Liver (tissue), 9 donors: Measurements from ENCODE around the gene CDC40. TPM values are rescaled to one million over a fixed set of nuclear protein-coding genes. Genes with fewer than 3 reads are reported as not detected.

Source experiments
- DNase-seq: peaks from one replicate; pipeline ENCODE4 v3.0.0-alpha.2; 2017; ENCODE audit warnings: low spot score
- H3K27ac ChIP-seq, 2 donors: one replicate each; pipeline ENCODE4 v1.7.0; 2013; ENCODE audit warnings: inconsistent platforms in 2 of 2, low read length in 2 of 2, control low read depth in 1 of 2, low read depth in 1 of 2, mild to moderate bottlenecking in 1 of 2
- H3K27me3 ChIP-seq, 4 donors: one replicate each; pipeline versions ENCODE4 v1.6.1 to v1.7.0; 2013; ENCODE audit warnings: low read length in 3 of 4, inconsistent platforms in 1 of 4, mild to moderate bottlenecking in 1 of 4, moderate library complexity in 1 of 4; ENCODE audit not compliant: control insufficient read depth in 4 of 4, insufficient read depth in 4 of 4
- H3K36me3 ChIP-seq, 4 donors: one replicate each; pipeline versions ENCODE4 v1.6.1 to v1.7.0; 2013; ENCODE audit warnings: low read length in 3 of 4, mild to moderate bottlenecking in 3 of 4, low read depth in 1 of 4, moderate library complexity in 1 of 4; ENCODE audit not compliant: control insufficient read depth in 4 of 4, insufficient read depth in 3 of 4
- H3K4me1 ChIP-seq, 4 donors: one replicate each; pipeline versions ENCODE4 v1.6.1 to v1.7.0; 2013; ENCODE audit warnings: low read length in 3 of 4, mild to moderate bottlenecking in 3 of 4, moderate library complexity in 1 of 4; ENCODE audit not compliant: control insufficient read depth in 4 of 4, insufficient read depth in 4 of 4
- H3K4me3 ChIP-seq, 3 donors: one replicate each; pipeline versions ENCODE4 v1.6.1 to v1.7.0; 2013; ENCODE audit warnings: low read length in 3 of 3, control low read depth in 1 of 3, low read depth in 1 of 3, mild to moderate bottlenecking in 1 of 3
- H3K9ac ChIP-seq, 2 donors: one replicate each; pipeline ENCODE4 v1.7.0; 2013; ENCODE audit warnings: low read length in 2 of 2, mild to moderate bottlenecking in 2 of 2, moderate library complexity in 2 of 2, control low read depth in 1 of 2, low read depth in 1 of 2
- H3K9me3 ChIP-seq, 4 donors: one replicate each; pipeline versions ENCODE4 v1.6.1 to v1.7.0; 2013; ENCODE audit warnings: low read length in 3 of 4; ENCODE audit not compliant: control insufficient read depth in 4 of 4
- ATF3 ChIP-seq: IDR thresholded peaks from 2 replicates; pipeline ENCODE4 v1.6.1; 2016; ENCODE audit warnings: antibody characterized with exemption
- CTCF ChIP-seq: fragments of 150-350 bp; IDR thresholded peaks from 2 replicates; pipeline ENCODE4 v1.5.1; 2017; ENCODE audit warnings: improper control_type of control experiment, low read depth, low read length; ENCODE audit not compliant: missing input control
- EGR1 ChIP-seq, 2 donors: IDR thresholded peaks; 2 replicates each; pipeline ENCODE4 v1.6.1; 2016 to 2018; ENCODE audit warnings: antibody characterized with exemption in 2 of 2, low read depth in 2 of 2
- FOXA1 ChIP-seq: IDR thresholded peaks from 2 replicates; pipeline ENCODE4 v1.6.1; 2016; ENCODE audit warnings: antibody characterized with exemption
- FOXA2 ChIP-seq: IDR thresholded peaks from 2 replicates; pipeline ENCODE4 v1.6.1; 2016; ENCODE audit warnings: antibody characterized with exemption
- GABPA ChIP-seq, 2 donors: IDR thresholded peaks in 1 of 2; conservative IDR thresholded peaks in 1 of 2; 2 replicates each; pipeline ENCODE4 v1.6.1; 2016; ENCODE audit warnings: antibody characterized with exemption in 2 of 2, mild to moderate bottlenecking in 1 of 2, moderate library complexity in 1 of 2
- HNF4A ChIP-seq, 2 donors: conservative IDR thresholded peaks; 2 replicates each; pipeline ENCODE4 v1.6.1; 2016; ENCODE audit warnings: antibody characterized with exemption in 2 of 2, mild to moderate bottlenecking in 2 of 2
- HNF4G ChIP-seq: IDR thresholded peaks from 2 replicates; pipeline ENCODE4 v1.6.1; 2016; ENCODE audit warnings: antibody characterized with exemption
- JUND ChIP-seq, 2 donors: IDR thresholded peaks; 2 replicates each; pipeline ENCODE4 v1.6.1; 2016; ENCODE audit warnings: antibody characterized with exemption in 2 of 2
- NR2F2 ChIP-seq: IDR thresholded peaks from 2 replicates; pipeline ENCODE4 v1.6.1; 2016; ENCODE audit warnings: antibody characterized with exemption
- RAD21 ChIP-seq, 2 donors: IDR thresholded peaks; 2 replicates each; pipeline ENCODE4 v1.6.1; 2016; ENCODE audit warnings: antibody characterized with exemption in 2 of 2, mild to moderate bottlenecking in 2 of 2
- REST ChIP-seq: IDR thresholded peaks from 2 replicates; pipeline ENCODE4 v1.6.1; 2016; ENCODE audit warnings: antibody characterized with exemption, mild to moderate bottlenecking
- RXRA ChIP-seq, 2 donors: IDR thresholded peaks; 2 replicates each; pipeline ENCODE4 v1.6.1; 2017 to 2018; ENCODE audit warnings: antibody characterized with exemption in 2 of 2, mild to moderate bottlenecking in 1 of 2
- SP1 ChIP-seq: IDR thresholded peaks from 2 replicates; pipeline ENCODE4 v1.6.1; 2018; ENCODE audit warnings: antibody characterized with exemption, mild to moderate bottlenecking
- TAF1 ChIP-seq: conservative IDR thresholded peaks from 2 replicates; pipeline ENCODE4 v1.6.1; 2016; ENCODE audit warnings: antibody characterized with exemption, mild to moderate bottlenecking
- ZBTB33 ChIP-seq: IDR thresholded peaks from 2 replicates; pipeline ENCODE4 v1.6.1; 2016; ENCODE audit warnings: antibody characterized with exemption
- WGBS: extraction: QIAGEN DNeasy Blood & Tissue Kit; methylation state at CpG from one replicate; pipeline ENCODE4 v1.1.7; 2013; 5-methylcytosine and 5-hydroxymethylcytosine counted together
- polyA plus RNA-seq, 2 donors: library from polyadenylated mRNA; stranded (reverse) in 1 of 2; unstranded in 1 of 2; fragments of 200-250 nt in 1 of 2; fragments of >200 nt in 1 of 2; fragmentation: Nextera tagmentation in 1 of 2; extraction: Ambion mirVana in 1 of 2; gene quantifications; one replicate each; pipeline versions ENCODE4 v1.2.1 to v1.2.3, GENCODE V29; 2013 to 2015
- total RNA-seq, 2 donors: library from RNA; depleted of rRNA; stranded (reverse); fragments of >200 nt; gene quantifications; one replicate each; pipeline ENCODE4 v1.2.3, GENCODE V29; 2014
- donor health status: healthy.
- donor health status: healthy.
- donor health status: healthy.
- donor health status: healthy.
- donor health status: healthy.

Gene CDC40
- total and polyA plus RNA-seq, 4 donors: 6.7 to 19.8 (median 13.3) TPM

- Histone ChIP-seq H3K4me1 (peaks cover 0 to 5% (median 0%) of the 10 kb centered on the region in 4 donors), H3K27ac (no peak overlapping the region), H3K4me3 (no peak overlapping the region), H3K36me3 (peaks cover 2 to 8% (median 5%) of the 10 kb centered on the region in 4 donors), H3K9me3 (no peaks in the 10 kb centered on the region), H3K27me3 (no peaks in the 10 kb centered on the region), H3K9ac (no peak overlapping the region)
- DNase-seq: no peak
- no peak for TF ChIP-seq FOXA2
- TF ChIP-seq FOXA1: no peak
- no peak for TF ChIP-seq HNF4A (conservative IDR thresholded peaks at IDR 0.05)
- no peak for TF ChIP-seq RAD21 (IDR thresholded peaks at IDR 0.05)
- TF ChIP-seq REST: no peak
- no peak for TF ChIP-seq ATF3
- TF ChIP-seq CTCF: no peak
- no peak for TF ChIP-seq ZBTB33
- no peak for TF ChIP-seq RXRA (IDR thresholded peaks at IDR 0.05)
- no peak for TF ChIP-seq SP1
- TF ChIP-seq GABPA (IDR thresholded peaks at IDR 0.05 in 1 of 2, conservative IDR thresholded peaks at IDR 0.05 in 1 of 2): no peak
- no peak for TF ChIP-seq HNF4G
- 92% methylated on average over 4 of the region's 4 CpGs for WGBS
These were observed 15.4 kb downstream of the CDC40 start for GRCh38 chr6:110195639-110196038.

- no peak overlapping the region for H3K9ac ChIP-seq
- H3K27me3 ChIP-seq: no peaks in the 10 kb centered on the region
- 82% methylated on average over 1 of the region's 1 CpG for WGBS
- peaks cover 2 to 8% (median 5%) of the 10 kb centered on the region in 4 donors for H3K36me3 ChIP-seq
- no peak overlapping the region for H3K4me3 ChIP-seq
- H3K4me1 ChIP-seq: peaks cover 0 to 2% (median 0%) of the 10 kb centered on the region in 4 donors
- H3K9me3 ChIP-seq: no peaks in the 10 kb centered on the region
- DNase-seq: no peak
- H3K27ac ChIP-seq: no peak overlapping the region
- no peak for TF ChIP-seq GABPA (IDR thresholded peaks at IDR 0.05 in 1 of 2, conservative IDR thresholded peaks at IDR 0.05 in 1 of 2)
- TF ChIP-seq NR2F2: no peak
- TF ChIP-seq FOXA1: no peak
- no peak for TF ChIP-seq SP1
- TF ChIP-seq TAF1: no peak
- no peak for TF ChIP-seq HNF4A (conservative IDR thresholded peaks at IDR 0.05)
- no peak for TF ChIP-seq JUND (IDR thresholded peaks at IDR 0.05)
- TF ChIP-seq CTCF: no peak
- TF ChIP-seq ZBTB33: no peak
- no peak for TF ChIP-seq RAD21 (IDR thresholded peaks at IDR 0.05)
- TF ChIP-seq EGR1 (IDR thresholded peaks at IDR 0.05; ENCODE audit: low read depth in 2 of 2): no peak
These were observed 16.6 kb downstream of the CDC40 start for GRCh38 chr6:110196874-110197273.
